ENCODE measurements around the gene YDJC. TPM values are rescaled to one million over a fixed set of nuclear protein-coding genes. Genes with fewer than 3 reads are reported as not detected.

The YDJC gene
- total and polyA plus RNA-seq, 2 of the 13 experiments (the other 11 are each of a cell fraction or from before 2014, with no cell fraction given) = 15.3 to 32.0 TPM

- TF ChIP-seq TFAP4 (IDR thresholded peaks at IDR 0.05; ENCODE audit: borderline replicate concordance, low read depth) (peak; percentile 57; the same call in 1 of the 2 replicates), GPBP1L1 (CRISPR knock-in tag; IDR thresholded peaks at IDR 0.05) (no peak), PAF1 (CRISPR knock-in tag; IDR thresholded peaks at IDR 0.05) (no peak), KLF16 (CRISPR knock-in tag; IDR thresholded peaks at IDR 0.05) (peak in 1 of 2 experiments; percentile 79; a peak in 2 of 4 replicates), ZBTB21 (CRISPR knock-in tag; IDR thresholded peaks at IDR 0.05) (no peak), ZNF230 (CRISPR knock-in tag; IDR thresholded peaks at IDR 0.05) (peak; percentile 97), YEATS2 (CRISPR knock-in tag; IDR thresholded peaks at IDR 0.05; ENCODE audit: borderline replicate concordance) (peak; percentile 62; the same call in 1 of the 2 replicates), BORCS8-MEF2B (CRISPR knock-in tag; IDR thresholded peaks at IDR 0.05) (peak; percentile 80; the same call in 1 of the 2 replicates), NFAT5 (CRISPR knock-in tag; IDR thresholded peaks at IDR 0.05) (peak; percentile 96), FUBP1 (CRISPR knock-in tag; IDR thresholded peaks at IDR 0.05; ENCODE audit: borderline replicate concordance) (no peak), ZNF766 (CRISPR knock-in tag; IDR thresholded peaks at IDR 0.05; ENCODE audit: borderline replicate concordance) (peak; percentile 96), AKNA (CRISPR knock-in tag; IDR thresholded peaks at IDR 0.05; ENCODE audit: borderline replicate concordance) (peak; percentile 94)
These were observed at the start of gene YDJC (continued) for GRCh38 chr22:21629255-21630149.
